ENCODE data around the gene AKAP17A.

DNA sequence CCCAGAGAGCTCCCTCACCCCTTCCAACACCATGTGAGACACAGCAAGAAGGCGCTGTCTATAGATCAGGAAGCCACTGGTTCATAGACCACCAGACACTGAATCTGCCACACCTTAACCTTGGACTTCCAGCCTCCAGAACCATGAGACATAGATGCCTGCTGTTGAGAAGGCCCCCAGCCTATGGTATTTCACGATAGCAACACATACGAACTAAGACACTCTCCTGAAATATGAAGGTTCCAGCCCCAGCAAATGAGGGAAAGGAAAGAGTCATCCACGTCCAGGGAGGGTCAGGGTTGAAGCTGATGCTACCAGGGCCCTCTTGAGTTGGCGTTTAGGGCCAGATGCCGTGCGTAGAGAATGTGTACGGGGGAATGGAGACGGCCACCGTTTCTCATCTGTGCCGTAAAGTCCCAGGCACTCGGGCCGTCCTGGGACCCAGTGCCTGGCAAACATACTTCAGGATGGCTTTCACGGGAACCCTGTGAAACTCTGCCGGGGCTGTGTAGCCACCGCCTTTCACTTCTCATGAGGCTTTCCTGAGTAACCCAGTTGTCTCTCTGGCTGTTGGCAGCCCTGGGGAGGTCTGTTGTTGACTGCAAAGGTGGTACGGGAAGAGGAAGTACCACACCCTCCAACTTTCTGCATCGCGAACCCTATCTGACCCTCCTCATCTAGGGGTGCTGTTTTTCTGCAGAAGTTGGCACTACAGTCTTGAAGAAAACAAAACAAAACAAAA is 36.8 kb upstream of the AKAP17A start:
- TF ChIP-seq, protein P1, sequence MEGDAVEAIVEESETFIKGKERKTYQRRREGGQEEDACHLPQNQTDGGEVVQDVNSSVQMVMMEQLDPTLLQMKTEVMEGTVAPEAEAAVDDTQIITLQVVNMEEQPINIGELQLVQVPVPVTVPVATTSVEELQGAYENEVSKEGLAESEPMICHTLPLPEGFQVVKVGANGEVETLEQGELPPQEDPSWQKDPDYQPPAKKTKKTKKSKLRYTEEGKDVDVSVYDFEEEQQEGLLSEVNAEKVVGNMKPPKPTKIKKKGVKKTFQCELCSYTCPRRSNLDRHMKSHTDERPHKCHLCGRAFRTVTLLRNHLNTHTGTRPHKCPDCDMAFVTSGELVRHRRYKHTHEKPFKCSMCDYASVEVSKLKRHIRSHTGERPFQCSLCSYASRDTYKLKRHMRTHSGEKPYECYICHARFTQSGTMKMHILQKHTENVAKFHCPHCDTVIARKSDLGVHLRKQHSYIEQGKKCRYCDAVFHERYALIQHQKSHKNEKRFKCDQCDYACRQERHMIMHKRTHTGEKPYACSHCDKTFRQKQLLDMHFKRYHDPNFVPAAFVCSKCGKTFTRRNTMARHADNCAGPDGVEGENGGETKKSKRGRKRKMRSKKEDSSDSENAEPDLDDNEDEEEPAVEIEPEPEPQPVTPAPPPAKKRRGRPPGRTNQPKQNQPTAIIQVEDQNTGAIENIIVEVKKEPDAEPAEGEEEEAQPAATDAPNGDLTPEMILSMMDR (IDR thresholded peaks at IDR 0.05) = no peak
- TF ChIP-seq EP300 (IDR thresholded peaks at IDR 0.05) (no peak), POLR2A (IDR thresholded peaks at IDR 0.05) (no peak), POLR2AphosphoS5 (IDR thresholded peaks at IDR 0.05) (no peak)
